ENCODE data around the gene MAD1L1.
"Not testable (repeated sequence)": the region's sequence is repeated elsewhere in the genome, so short reads cannot be mapped to it uniquely, and the experiment has no call there.

Gene MAD1L1

GRCh38 chr7:1985936-1986335 is 246.8 kb downstream of the MAD1L1 start:
- no peak for DNase-seq (ENCODE audit: low spot score)

DNA sequence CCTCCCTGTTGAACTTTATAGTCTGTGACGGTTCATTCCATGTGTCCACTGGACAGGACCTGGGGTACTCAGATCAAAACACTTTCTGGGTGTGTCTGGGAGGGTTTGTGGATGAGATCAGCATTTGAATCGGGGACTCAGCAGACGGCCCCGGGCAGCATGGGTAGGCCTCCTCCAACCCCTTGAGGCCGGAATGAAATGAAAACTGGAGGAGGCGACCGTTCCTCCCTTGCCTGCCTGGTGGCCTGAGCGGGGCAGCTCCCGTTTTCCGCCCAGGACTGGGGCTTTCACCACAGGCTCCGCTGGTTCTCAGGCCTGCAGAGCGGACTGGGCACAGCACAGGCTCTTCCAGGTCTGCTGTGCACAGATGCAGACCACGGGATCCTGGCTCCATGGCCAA is 247.7 kb downstream of the MAD1L1 start:
- no peak for DNase-seq (ENCODE audit: low spot score)

GRCh38 chr7:1981878-1982230 is 250.9 kb downstream of the MAD1L1 start:
- DNase-seq (ENCODE audit: low spot score), result no peak

GRCh38 chr7:1981201-1981877 is 251.4 kb downstream of the MAD1L1 start:
- DNase-seq (ENCODE audit: low spot score), result no peak

DNA sequence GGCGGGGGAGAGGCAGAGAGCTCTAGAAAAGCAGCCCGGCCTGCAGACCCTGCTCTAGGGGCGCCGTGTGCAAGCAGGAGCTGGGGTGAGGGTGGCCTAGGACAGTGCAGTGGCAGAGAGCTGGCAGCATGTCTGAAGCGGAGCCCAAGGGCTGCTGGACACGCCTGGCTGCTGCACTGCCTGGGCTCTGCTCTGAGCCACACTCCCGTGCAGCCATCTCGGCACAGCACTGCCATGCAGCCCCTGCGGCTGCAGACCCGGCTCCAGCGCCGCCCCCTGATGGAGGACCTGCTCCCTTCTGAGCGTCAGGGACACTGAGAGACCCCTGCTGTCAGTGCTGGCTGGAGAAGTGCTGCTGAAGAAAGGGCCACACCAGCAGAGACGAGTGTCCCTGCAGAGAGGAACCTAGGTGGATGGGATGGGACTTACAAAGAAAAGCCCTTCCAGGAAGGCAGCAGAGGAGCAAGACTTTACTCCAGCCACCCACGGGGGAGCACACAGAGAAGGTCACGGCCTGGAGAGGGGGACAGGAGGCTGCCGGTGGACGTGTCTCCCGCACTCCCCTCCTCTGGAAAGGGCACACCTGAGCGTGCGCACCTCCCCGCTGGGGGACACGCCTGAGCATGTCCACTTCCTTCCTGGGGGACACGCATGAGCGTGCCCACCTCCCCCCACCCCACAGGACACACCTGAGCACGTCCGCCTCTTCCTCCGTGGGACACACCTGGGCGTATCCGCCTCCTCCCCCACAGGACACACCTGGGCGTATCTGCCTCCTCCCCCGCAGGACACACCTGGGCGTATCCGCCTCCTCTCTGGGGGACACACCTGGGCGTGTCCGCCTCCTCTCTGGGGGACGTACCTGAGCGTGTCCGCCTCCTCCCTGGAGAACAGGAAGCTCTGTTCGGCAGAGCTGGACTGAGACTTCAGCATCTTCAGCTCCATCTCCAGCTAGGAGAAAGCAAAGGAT is 252.9 kb downstream of the MAD1L1 start:
- no peak for DNase-seq (ENCODE audit: low spot score)

DNA sequence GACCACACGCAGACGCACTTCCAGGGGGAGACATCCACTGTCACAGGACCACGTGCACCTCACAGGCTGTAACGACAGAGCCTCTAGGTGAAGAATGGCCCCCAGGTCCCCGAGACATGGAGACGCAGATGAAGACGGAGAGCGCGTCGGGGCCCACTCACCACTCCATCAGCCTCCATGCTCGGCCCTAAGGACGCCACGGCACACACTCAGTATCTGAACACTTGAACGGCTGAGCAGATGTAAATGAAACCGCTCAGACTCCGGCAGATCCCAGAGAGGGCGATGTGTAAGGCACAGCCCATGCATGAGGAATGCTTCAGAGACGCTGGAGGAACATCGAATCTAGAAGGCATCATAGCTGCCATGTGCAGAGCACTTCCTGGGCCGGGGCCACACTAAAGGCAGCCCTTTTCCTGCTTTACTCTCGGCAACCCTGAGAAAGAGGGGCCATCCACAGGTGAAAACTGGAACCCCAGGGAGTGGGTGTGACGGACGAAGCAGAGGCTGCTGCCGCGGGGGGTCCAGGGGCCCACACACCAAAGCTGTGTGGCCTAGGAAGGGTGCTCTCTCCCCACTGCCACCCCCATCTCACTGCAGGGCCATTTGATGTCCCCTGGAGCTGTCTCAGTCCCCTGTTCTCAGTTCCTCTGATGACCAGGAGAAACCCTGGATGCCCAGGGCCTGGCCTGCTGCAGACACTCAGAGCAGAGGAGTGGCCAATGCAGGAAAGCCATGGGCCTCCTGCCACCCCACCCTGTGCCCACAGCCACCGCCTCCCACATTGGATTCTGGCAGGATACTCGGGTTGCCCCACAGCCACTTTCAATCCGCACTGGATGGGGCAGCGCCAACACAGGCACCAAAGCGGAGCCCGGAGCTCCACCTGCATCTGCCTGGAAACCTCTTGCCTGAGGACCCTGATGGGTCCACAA is 253.8 kb downstream of the MAD1L1 start:
- no peak for DNase-seq (ENCODE audit: low spot score)

DNA sequence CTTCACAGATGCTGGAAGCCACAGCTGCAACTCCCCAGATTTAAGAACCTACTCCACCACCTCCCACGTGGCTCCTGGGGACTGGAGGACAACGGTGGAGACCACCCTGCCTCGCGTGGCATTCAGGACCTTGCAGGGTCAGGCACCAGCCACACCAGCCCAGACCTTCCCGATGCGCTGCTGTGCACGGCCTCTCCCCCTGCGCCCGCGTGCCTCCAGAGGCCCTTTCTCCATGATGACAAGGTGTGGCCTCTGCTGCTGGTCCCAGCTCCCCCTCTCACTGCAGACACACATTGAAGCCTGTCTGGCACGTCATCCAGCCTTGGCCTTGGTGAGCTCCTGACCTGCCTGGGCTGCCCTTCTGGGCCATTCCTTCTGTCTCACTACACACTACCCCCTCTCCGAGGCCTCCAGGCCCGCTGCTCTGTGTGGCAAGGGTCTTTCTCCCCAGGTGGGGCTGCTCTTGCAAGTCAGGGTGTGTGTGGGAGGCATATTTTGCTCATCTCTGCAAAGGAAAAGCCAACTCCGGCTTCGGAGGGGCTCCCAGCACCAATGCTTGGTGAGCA is 254.8 kb downstream of the MAD1L1 start:
- no peak for DNase-seq (ENCODE audit: low spot score)

DNA sequence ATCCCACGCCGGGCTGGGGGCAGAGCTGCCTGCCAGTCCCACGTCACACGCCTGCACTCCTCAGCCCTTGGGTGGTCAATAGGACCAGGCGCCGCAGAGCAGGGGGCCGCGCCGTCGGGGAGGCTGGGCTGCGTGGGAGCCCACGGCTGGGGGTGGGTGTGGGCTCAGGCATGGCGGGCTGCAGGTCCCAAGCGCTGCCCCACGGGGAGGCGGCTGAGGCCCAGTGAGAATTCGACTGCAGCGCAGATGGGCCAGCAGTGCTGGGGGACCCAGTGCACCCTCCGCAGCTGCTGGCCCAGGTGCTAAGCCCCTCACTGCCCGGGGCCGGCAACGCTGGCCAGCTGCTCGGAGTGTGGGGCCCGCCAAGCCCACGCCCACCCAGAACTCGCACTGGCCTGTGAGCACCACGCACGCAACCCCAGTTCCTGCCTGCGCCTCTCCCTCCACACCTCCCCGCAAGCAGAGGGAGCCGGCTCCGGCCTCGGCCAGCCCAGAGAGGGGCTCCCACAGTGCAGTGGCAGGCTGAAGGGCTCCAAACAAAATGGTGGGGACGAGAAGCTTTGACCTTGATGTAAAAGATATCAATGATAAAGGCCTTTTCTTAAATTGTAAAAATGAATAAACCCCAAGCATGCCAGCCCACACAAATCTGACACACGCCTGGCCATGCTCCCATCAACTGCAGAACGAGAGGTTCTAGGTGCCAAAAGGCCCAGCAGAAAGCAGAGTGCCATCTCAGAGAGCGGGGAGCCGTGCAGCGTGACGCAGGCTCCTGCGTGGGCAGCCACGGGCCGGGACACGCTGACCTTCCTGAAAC is 255.5 kb downstream of the MAD1L1 start:
- no peak for DNase-seq (ENCODE audit: low spot score)

GRCh38 chr7:1976521-1976920 is 256.2 kb downstream of the MAD1L1 start:
- not testable (repeated sequence) for DNase-seq (ENCODE audit: low spot score)

GRCh38 chr7:1975581-1975980 is 257.2 kb downstream of the MAD1L1 start:
- no peak for DNase-seq (ENCODE audit: low spot score)

DNA sequence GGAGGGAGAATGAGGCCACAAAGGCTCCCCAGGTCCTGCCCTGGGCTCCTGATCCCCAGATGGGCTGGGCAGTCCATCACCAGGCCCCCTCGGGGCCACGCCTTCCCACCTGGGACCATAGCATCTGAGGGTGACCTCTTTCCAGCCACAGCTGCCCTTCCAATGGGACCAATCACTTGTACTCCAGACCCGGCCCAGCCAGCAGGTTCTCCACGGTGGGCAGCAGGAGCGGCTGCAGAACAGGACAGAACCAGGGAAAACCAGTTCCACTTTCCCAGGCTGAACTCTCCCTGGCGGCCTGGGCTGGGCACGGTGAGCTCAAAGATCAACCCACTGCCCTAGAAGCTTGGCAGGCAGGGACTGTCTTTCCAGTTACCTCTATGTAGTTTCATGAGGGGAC is 257.6 kb downstream of the MAD1L1 start:
- DNase-seq (ENCODE audit: low spot score), result no peak

DNA sequence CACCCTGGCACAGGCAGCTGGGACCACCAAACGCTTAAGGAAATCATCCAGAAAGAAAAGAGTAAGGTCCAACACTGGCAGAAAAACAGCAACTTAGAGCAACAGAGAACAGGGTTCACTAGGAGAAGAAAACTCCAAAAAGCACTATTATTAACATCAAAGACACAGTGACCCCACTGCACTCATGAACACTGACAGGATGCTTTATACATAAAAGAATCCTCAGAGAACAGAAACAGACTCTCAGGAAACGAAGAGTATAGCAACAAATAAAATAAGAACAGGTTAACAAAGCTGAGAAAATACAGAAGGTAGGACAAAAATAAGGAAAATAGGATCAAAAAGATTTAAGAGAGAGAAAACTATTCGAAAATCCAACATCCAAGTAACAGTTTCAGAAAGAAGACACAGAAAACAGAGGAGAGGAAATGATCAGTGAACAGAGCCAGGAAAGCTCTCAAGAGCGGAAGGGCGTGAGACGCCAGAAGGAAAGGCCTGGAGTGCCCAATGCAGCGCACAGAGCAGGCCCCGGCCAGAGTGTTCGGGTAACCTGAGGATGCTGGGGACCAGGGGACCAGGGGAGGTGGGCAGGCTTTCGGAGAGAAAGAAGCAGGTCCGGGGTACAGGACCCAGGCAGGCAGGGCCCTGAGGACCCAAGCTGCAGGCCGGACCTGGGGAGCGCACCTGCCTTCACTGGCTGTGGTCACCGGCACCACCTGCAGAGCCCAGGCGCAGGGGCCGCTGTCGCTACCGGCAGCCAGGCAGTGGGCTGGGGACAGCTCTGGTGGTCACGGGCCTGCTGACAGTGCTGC is 258.2 kb downstream of the MAD1L1 start:
- no peak for DNase-seq (ENCODE audit: low spot score)

GRCh38 chr7:1973321-1974251 is 259.2 kb downstream of the MAD1L1 start:
- DNase-seq (ENCODE audit: low spot score), result no peak

- DNase-seq (ENCODE audit: low spot score), result no peak
These were observed 260.0 kb downstream of the MAD1L1 start for GRCh38 chr7:1972744-1973143.

DNA sequence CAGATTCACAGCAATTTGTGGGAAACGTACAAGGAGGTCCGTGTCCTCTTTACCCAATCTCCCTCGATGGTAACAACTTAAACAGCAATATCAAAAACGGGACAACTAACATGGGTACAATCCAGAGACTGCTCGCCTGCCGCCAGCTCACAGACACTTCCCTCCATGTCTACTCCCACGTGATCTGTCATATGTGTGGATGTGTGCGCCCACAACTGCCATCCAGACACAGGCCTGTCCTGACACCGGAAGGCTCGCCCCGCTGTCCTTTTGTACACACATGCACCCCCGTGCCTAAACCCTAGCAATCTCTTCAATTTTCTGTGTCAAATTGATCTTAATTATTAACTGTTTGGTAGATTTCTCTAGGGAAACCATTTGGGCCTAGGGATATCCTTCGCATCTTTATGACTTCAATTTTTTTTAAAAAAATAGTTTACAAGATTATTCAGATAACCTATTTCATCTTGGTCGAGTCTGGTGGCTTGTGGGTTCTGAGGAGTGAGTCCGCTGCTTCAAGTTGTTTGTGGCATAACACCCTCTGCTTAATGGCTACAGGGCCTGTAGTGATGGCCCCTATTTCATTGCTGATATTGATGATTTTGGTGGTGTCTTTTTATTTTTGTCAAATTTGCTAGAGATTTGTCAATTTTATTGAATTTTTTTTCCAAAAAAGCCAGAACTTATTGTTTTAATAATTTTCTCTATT is 260.6 kb downstream of the MAD1L1 start:
- no peak for DNase-seq (ENCODE audit: low spot score)

GRCh38 chr7:1970895-1971294 is 261.9 kb downstream of the MAD1L1 start:
- no peak for DNase-seq (ENCODE audit: low spot score)

DNA sequence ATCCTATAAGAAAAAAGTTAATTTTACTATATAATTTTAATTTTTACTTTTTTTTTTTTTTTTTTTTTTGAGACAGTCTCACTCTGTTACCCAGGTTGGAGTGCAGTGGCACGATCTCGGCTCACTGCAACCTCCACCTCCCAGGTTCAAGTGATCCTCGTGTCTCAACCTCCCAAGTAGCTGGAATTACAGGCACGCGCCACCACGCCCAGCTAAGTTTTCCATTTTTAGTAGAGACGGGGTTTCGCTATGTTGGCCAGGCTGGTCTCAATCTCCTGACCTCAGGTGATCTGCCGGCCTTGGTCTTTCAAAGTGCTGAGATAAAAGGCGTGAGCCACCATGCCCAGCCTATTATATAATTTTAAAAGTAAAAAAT is 262.5 kb downstream of the MAD1L1 start:
- not testable (repeated sequence) for DNase-seq (ENCODE audit: low spot score)
